ENCODE results near the gene TSPAN16.

The TSPAN16 gene

DNA sequence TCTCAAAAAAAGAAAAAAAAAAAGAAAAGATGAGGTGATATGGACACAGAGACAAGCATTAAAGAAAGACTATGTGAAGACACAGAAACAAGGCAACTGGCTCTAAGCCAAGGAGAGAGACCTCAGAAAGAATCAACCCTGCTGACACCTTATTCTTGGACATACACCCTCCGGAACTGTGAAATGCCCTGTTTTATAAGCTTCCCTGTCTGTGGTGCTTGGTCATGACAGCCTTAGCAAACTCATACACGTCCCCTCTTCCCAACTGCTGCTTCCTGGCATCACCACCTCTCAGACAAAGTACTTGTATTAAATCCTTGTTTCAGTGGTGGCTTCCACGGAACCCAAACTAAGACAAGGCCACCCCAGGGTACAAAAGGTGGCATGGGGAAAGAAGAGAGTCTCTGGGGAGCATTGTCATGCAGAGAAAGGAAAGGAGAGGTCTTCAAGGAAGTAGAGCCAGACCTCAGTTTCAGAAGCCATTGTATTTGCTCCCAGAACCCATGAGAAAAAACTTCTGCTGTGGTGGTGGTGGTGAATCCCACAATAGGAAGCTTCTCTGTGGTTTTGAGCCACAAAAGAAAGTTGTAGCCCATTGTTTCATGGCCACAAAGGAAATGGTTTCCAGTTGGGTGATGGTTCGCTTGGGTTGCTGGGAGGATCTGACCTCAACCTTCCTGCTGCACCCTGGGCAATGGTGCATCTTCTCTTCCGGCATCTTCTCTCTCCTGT is 16.3 kb upstream of the TSPAN16 start:
- no peak for TF ChIP-seq GATA3 (IDR thresholded peaks at IDR 0.05; ENCODE audit: low read depth, low read length)
- no peak for TF ChIP-seq GATA2 (IDR thresholded peaks at IDR 0.05; ENCODE audit: low read depth, low read length)

- TF ChIP-seq GATA3 (IDR thresholded peaks at IDR 0.05; ENCODE audit: low read depth, low read length) = no peak
- no peak for TF ChIP-seq GATA2 (IDR thresholded peaks at IDR 0.05; ENCODE audit: low read depth, low read length)
Measured at GRCh38 chr19:11281356-11282049, 14.5 kb upstream of the TSPAN16 start.

DNA sequence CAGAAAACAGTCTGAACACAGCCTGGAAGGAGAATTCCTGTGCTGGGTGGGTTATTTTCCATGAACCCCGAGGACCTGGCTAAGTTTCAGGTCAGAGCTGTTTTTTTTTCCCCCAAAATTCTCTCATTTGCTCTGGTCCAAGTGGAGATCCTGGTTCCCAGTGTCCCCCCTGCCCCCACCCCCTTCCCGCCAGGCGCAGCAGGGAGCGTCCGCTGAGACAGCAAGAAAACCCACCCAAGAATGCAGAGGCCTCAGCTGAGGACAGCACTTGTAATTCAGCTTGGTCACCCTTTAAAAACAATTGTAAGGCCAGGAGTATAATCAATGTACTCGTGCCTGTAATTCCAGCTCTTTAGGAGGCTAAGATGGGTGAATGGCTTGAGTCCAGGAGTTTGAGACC is 11.4 kb upstream of the TSPAN16 start:
- TF ChIP-seq GATA2 (IDR thresholded peaks at IDR 0.05; ENCODE audit: low read depth, low read length) (no peak), GATA3 (IDR thresholded peaks at IDR 0.05; ENCODE audit: low read depth, low read length) (no peak)

- TF ChIP-seq GATA3 (IDR thresholded peaks at IDR 0.05; ENCODE audit: low read depth, low read length) (no peak), GATA2 (IDR thresholded peaks at IDR 0.05; ENCODE audit: low read depth, low read length) (no peak)
Measured at GRCh38 chr19:11286312-11286974, 9.5 kb upstream of the TSPAN16 start.

- TF ChIP-seq GATA3 (IDR thresholded peaks at IDR 0.05; ENCODE audit: low read depth, low read length) (no peak), GATA2 (IDR thresholded peaks at IDR 0.05; ENCODE audit: low read depth, low read length) (no peak)
Measured at GRCh38 chr19:11288349-11288748, 7.6 kb upstream of the TSPAN16 start.

- TF ChIP-seq GATA2 (IDR thresholded peaks at IDR 0.05; ENCODE audit: low read depth, low read length) (no peak), GATA3 (IDR thresholded peaks at IDR 0.05; ENCODE audit: low read depth, low read length) (no peak)
Measured at GRCh38 chr19:11290256-11290655, 5.7 kb upstream of the TSPAN16 start.

DNA sequence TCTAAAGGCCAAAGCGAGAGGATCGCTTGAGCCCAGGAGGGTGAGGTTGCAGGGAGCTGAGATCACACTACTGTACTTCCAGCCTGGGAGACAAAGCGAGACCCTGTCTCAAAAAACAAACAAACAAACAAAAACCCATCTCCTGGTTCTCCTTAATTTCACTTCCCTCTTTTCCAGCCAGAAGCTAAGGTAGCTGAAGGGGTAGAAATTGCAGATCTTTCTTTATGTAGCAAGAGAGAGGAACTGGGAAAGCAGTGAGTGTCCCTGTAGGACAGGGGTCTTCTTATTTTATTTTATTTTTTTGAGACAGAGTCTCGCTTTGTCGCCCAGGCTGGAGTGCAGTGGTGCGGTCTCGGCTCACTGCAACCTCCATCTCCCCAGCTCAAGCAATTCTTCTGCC is 4.5 kb upstream of the TSPAN16 start:
- TF ChIP-seq GATA2 (IDR thresholded peaks at IDR 0.05; ENCODE audit: low read depth, low read length) (no peak), GATA3 (IDR thresholded peaks at IDR 0.05; ENCODE audit: low read depth, low read length) (no peak)

GRCh38 chr19:11291991-11292390 is 4.0 kb upstream of the TSPAN16 start:
- TF ChIP-seq GATA2 (IDR thresholded peaks at IDR 0.05; ENCODE audit: low read depth, low read length) = no peak
- no peak for TF ChIP-seq GATA3 (IDR thresholded peaks at IDR 0.05; ENCODE audit: low read depth, low read length)

DNA sequence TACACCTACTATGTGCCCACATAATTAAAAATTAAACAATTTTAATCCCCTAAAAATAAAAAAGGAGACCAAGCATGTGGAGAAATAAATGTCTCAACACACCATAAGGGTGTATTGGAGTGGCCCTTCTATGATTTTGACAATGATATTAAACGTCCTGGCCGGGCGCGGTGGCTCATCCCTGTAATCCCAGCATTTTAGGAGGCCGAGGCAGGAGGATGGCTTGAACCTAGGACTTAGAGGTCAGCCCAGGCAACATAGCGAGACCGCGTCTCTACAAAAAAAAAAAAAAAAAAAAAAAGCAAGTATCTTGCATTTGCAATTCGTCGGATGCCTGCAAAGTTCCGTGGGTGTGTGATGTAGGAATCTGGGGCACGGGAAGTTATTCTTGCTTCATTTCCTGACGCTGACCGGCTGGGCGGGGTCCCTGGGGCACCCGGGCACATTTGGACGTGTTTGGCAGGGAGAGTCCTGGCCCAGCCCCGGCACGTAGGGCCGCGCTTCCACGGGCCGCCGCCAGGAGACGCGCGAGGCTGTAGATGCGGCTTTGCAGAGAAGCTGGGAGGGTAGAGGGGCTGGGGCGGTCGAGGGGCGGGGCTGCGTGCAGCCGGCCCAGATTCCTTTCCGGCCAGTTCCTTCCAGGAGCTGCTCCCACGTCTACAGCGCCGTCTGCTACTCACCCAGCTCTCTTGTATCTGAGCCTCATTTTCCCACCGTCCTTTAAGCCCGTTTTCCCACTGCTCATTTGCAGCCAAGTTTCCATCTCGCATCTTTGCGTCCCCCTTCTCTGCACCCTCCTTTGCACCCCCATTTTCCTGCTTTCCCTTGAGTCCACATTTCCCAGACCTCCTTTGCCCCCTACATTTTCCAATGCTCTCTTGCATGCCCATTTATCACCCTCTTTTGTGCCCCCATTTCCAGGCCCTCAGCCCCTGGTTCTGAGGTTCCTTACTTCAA is 2.2 kb upstream of the TSPAN16 start:
- TF ChIP-seq GATA3 (IDR thresholded peaks at IDR 0.05; ENCODE audit: low read depth, low read length) = no peak
- no peak for TF ChIP-seq GATA2 (IDR thresholded peaks at IDR 0.05; ENCODE audit: low read depth, low read length)

DNA sequence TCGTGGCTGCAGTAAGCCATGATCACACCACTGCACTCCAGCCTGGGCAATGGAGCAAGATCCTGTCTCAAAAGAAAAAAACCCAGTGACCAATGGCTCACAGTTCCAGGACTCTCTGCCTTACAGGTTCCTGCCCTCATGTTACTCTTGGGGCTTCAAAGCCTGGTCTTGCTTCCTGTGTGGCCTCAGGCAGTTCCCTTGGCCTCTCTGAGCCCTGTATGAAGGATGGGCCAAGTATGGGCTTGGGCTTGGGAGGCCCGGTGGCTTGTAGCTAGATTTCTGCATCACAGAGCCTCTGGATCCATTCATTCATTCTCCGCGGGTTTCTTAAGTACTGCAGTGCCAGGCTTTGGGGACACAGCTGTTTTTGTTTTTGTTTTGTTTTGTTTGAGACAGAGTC is 780 bp upstream of the TSPAN16 start:
- TF ChIP-seq GATA3 (IDR thresholded peaks at IDR 0.05; ENCODE audit: low read depth, low read length) (no peak), GATA2 (IDR thresholded peaks at IDR 0.05; ENCODE audit: low read depth, low read length) (no peak)

- TF ChIP-seq GATA3 (IDR thresholded peaks at IDR 0.05; ENCODE audit: low read depth, low read length) = no peak
- no peak for TF ChIP-seq GATA2 (IDR thresholded peaks at IDR 0.05; ENCODE audit: low read depth, low read length)
Measured at GRCh38 chr19:11296264-11296663, 304 bp downstream of the TSPAN16 start.

DNA sequence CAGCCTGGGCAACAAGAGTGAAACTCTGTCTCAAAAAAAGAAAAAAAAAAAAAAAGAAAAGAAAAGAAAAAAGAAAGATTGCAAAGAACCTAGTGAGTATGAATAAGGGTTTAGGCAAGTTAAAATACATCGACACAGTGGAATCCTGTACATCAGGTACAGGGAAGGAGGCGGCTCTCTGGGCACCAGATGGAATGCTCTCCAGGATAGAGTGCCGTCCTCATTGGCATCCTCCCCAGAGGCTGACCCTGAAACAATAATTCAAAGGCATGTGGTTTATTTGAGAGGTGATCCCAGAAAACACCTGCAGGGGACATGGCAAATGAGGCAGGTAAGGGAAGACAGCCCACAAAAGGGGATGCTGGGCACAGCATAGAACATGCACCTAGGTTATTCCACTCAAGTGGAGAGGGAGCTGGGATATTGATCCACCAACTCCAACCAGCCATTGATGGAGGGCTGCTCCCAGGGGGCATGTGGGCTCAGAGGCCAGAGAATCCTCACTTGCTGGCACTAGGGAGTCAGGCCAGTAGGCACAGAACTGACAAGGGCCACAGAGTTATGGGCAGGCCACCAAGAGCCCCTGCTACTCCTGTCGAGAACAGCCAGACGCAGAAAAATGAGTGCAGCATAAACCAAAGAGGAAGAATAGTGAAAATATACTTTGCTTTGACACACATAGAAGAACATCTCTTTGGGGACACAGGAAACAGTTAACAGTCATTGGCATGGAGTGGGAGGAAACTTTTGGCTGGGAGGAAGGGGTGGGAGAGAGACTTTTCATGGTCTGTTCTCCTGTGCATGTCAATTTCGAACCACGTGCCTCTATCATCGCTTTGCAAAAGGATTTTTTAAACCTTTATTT is 4.2 kb downstream of the TSPAN16 start:
- no peak for TF ChIP-seq GATA3 (IDR thresholded peaks at IDR 0.05; ENCODE audit: low read depth, low read length)
- TF ChIP-seq GATA2 (IDR thresholded peaks at IDR 0.05; ENCODE audit: low read depth, low read length) = no peak

- TF ChIP-seq GATA3 (IDR thresholded peaks at IDR 0.05; ENCODE audit: low read depth, low read length) (no peak), GATA2 (IDR thresholded peaks at IDR 0.05; ENCODE audit: low read depth, low read length) (no peak)
Measured at GRCh38 chr19:11300811-11301120, 4.8 kb downstream of the TSPAN16 start.

Measured in SH-SY5Y (cell line).